GM12878 (cell line): Measurements from ENCODE around the gene HEBP1. TPM values are rescaled to one million over a fixed set of nuclear protein-coding genes. Genes with fewer than 3 reads are reported as not detected.

Source experiments
- ATAC-seq: fragments of 200-7000 bp; cut with Tn5 transposase; 3 replicates; pipeline ENCODE4 v1.9.1; 2020; ENCODE audit warnings: mild to moderate bottlenecking, moderate library complexity
- BruUV-seq: library from RNA; stranded (reverse); fragments of 400-500 nt; replicated peaks from 2 replicates; lab custom pipeline; 2021; lab: Mats Ljungman, UMichigan
- CTCF ChIA-PET: fragments of 300-600 bp; sonication (Branson Sonifier 250); formaldehyde crosslinking; extraction: SDS; loops from one replicate; lab custom pipeline; 2021; ENCODE audit warnings: inconsistent platforms; lab: Yijun Ruan, JAX
- POLR2A ChIA-PET: fragments of 350-600 bp; formaldehyde crosslinking; extraction: SDS; loops from one replicate; lab custom pipeline; 2021; ENCODE audit warnings: inconsistent platforms; lab: Charles Lee
- RAD21 ChIA-PET: fragments of 300-600 bp; sonication (Branson Sonifier 250); formaldehyde crosslinking; loops from one replicate; lab custom pipeline; 2023; ENCODE audit warnings: antibody characterized with exemption; ENCODE audit not compliant: unreplicated experiment; lab: Charles Lee
- SMC1A ChIA-PET: fragments of 300-600 bp; sonication (Branson Sonifier 250); formaldehyde crosslinking; loops from one replicate; lab custom pipeline; 2023; ENCODE audit not compliant: unreplicated experiment, uncharacterized antibody; lab: Charles Lee
- DNase-seq: peaks from one replicate; pipeline ENCODE4 v3.0.0-alpha.2; 2011; ENCODE audit warnings: low read depth, low spot score
- FAIRE-seq: peaks from 3 replicates; lab custom pipeline; 2011; peaks lifted over from hg19 to GRCh38; lab: Jason Lieb, UNC
- H2AFZ ChIP-seq: 2 replicates; pipeline ENCODE4 v1.6.0; 2011; ENCODE audit warnings: low read depth, low read length, control low read depth; ENCODE audit not compliant: control insufficient read depth
- H3K27ac ChIP-seq: 2 replicates; pipeline ENCODE4 v1.5.1; 2011; ENCODE audit warnings: control low read depth; ENCODE audit not compliant: control insufficient read depth, insufficient read depth
- H3K27me3 ChIP-seq, 2 experiments: replicated peaks in 1 of 2; 2 replicates each; pipeline versions ENCODE4 v1.6.0 to v1.6.1; 2011; ENCODE audit warnings: low read length in 1 of 2; ENCODE audit not compliant: control insufficient read depth in 2 of 2, insufficient read depth in 2 of 2
- H3K36me3 ChIP-seq, 2 experiments: 2 replicates each; pipeline ENCODE4 v1.5.1; 2011; ENCODE audit warnings: low read length in 1 of 2; ENCODE audit not compliant: control insufficient read depth in 2 of 2, insufficient read depth in 2 of 2
- H3K4me1 ChIP-seq: 2 replicates; pipeline ENCODE4 v1.6.1; 2011; ENCODE audit warnings: mild to moderate bottlenecking, low read length, moderate library complexity, mixed read lengths; ENCODE audit not compliant: control insufficient read depth, insufficient read depth
- H3K4me2 ChIP-seq: 2 replicates; pipeline ENCODE4 v1.6.0; 2011; ENCODE audit warnings: control low read depth; ENCODE audit not compliant: control insufficient read depth, insufficient read depth
- H3K4me3 ChIP-seq: fragments of 200-600 bp; sonication (generic); 2 replicates; pipeline ENCODE4 v1.5.1; 2016
- H3K79me2 ChIP-seq: 2 replicates; pipeline ENCODE4 v1.6.0; 2011; ENCODE audit warnings: low read length; ENCODE audit not compliant: control insufficient read depth, insufficient read depth
- H3K9ac ChIP-seq: 2 replicates; pipeline ENCODE4 v1.8.0; 2011; ENCODE audit warnings: low read length, control low read depth, mixed read lengths; ENCODE audit not compliant: control insufficient read depth, insufficient read depth
- H3K9me3 ChIP-seq: replicated peaks from 3 replicates; pipeline ENCODE4 v1.5.1; 2011; ENCODE audit warnings: mild to moderate bottlenecking, low read length; ENCODE audit not compliant: control insufficient read depth, insufficient read depth
- H4K20me1 ChIP-seq: 2 replicates; pipeline ENCODE4 v1.6.0; 2011; ENCODE audit not compliant: control insufficient read depth, insufficient read depth
- BCL11A ChIP-seq: IDR thresholded peaks from 2 replicates; pipeline ENCODE4 v1.6.1; 2011; ENCODE audit warnings: low read depth, low read length
- EZH2 ChIP-seq: IDR thresholded peaks from 2 replicates; pipeline ENCODE4 v1.6.1; 2012; ENCODE audit warnings: low read depth, mild to moderate bottlenecking, control low read depth, inconsistent platforms, low read length, borderline replicate concordance; ENCODE audit not compliant: control insufficient read depth
- HDGF ChIP-seq: fragments of 450-650 bp; IDR thresholded peaks from 2 replicates; pipeline ENCODE4 v1.6.1; 2016; ENCODE audit warnings: antibody characterized with exemption
- NBN ChIP-seq: fragments of 450-650 bp; IDR thresholded peaks from 2 replicates; pipeline ENCODE4 v1.6.1; 2016
- NFYA ChIP-seq: IDR thresholded peaks from 2 replicates; pipeline ENCODE4 v1.6.1; 2011; ENCODE audit warnings: low read depth, mild to moderate bottlenecking, low read length, improper control_type of control experiment, borderline replicate concordance
- PML ChIP-seq: IDR thresholded peaks from 2 replicates; pipeline ENCODE4 v1.6.1; 2012; ENCODE audit warnings: low read length, inconsistent platforms
- POLR2AphosphoS2 ChIP-seq: IDR thresholded peaks from 2 replicates; pipeline ENCODE4 v1.6.1; 2011; ENCODE audit warnings: low read depth, mild to moderate bottlenecking, low read length, improper control_type of control experiment, moderate library complexity
- POLR2AphosphoS5 ChIP-seq: IDR thresholded peaks from 2 replicates; pipeline ENCODE4 v1.6.1; 2011; ENCODE audit warnings: mild to moderate bottlenecking, low read length, inconsistent platforms
- SUZ12 ChIP-seq: fragments of 200-600 bp; sonication (generic); IDR thresholded peaks from one replicate; pipeline ENCODE4 v1.6.1; 2018; ENCODE audit warnings: antibody characterized with exemption, mild to moderate bottlenecking; ENCODE audit not compliant: unreplicated experiment
- YY1 ChIP-seq: IDR thresholded peaks from 2 replicates; pipeline ENCODE4 v1.6.1; 2011; ENCODE audit warnings: low read depth, mild to moderate bottlenecking, low read length
- WGBS: methylation state at CpG from one replicate; pipeline ENCODE4 v1.1.6; 2016; ENCODE audit warnings: low lambda C conversion rate; ENCODE audit not compliant: insufficient replicate concordance, insufficient coverage; ENCODE audit errors: missing lambda C conversion rate; 5-methylcytosine and 5-hydroxymethylcytosine counted together
- in situ Hi-C: fragments of 300-500 bp; cut with MboI; formaldehyde crosslinking; loops from 9 replicates; pipeline ENCODE4 v1.14.3; 2018; ENCODE audit warnings: mixed read lengths
- intact Hi-C: fragments of 100-400 bp; cut with micrococcal nuclease; formaldehyde crosslinking; loops from one replicate; pipeline ENCODE4 v1.14.2; 2022; ENCODE audit not compliant: unreplicated experiment
- polyA plus RNA-seq, 11 experiments: library from polyadenylated mRNA; depleted of rRNA in 4 of 11; unstranded in 6 of 11; stranded (reverse) in 5 of 11; fragments of >200 nt; fragmentation: Nextera tagmentation in 4 of 11; fragmentation: Illumina TruSeq in 1 of 11; extraction: Ambion mirVana in 4 of 11; extraction: Trizol in 1 of 11; gene quantifications; 1 replicate in 1 of 11; 2 replicates in 10 of 11; pipeline versions ENCODE4 v1.2.1 to v1.2.3, GENCODE V29; 2011 to 2016; ENCODE audit warnings: inconsistent platforms in 2 of 11, missing spikeins in 2 of 11, low read depth in 1 of 11
- total RNA-seq, 4 experiments: library from RNA; depleted of rRNA in 3 of 4; stranded (reverse); fragments of >200 nt in 3 of 4; fragmentation: Illumina TruSeq in 1 of 4; extraction: Trizol in 1 of 4; gene quantifications; 2 replicates each; pipeline versions ENCODE4 v1.2.1 to v1.2.3, GENCODE V29; 2013 to 2021
- TF ChIP-seq, protein P1 (sequence below): IDR thresholded peaks from 2 replicates; pipeline ENCODE4 v1.6.1; 2011; ENCODE audit warnings: mild to moderate bottlenecking, low read depth, low read length, moderate library complexity; ENCODE audit not compliant: insufficient replicate concordance

HEBP1 gene
- total and polyA plus RNA-seq, 10 of the 15 experiments (the other 5 are each of a cell fraction or from before 2014, with no cell fraction given) = 0.07 to 0.32 (median 0.18) TPM; not detected in 5

DNA sequence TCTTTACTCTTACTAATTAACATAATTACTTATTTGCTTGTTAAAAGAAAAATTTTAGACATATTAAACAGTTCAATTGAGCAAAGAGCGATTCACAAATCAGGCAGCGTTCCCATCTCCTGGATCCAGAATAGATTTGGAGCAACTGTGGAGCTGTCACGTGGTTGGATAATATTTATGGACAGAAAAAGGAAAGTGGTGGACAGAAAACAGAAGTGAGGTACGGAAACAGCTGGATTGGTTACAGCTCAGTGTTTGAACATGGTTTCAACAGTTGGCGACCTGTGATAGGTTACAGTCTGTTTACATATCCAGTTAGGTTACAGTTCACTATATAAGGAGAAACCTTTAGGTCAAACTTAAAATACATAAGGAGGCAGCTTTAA is 24.5 kb upstream of the HEBP1 start:
- intact Hi-C loops = no loop called here
- ChIA-PET SMC1A (interaction anchor here (0.8 kb wide), 1 partner anchor 193 kb away, joined by 3 read pairs; no protein-coding TSS in a partner anchor), RAD21 (no interaction called here), CTCF (interaction anchor here (0.9 to 1.5 kb wide), 3 partner anchors 19 to 187 kb away, joined by 3 to 5 read pairs (median 4); partner anchors contain the start of gene FAM234B), POLR2A (no interaction called here)
- in situ Hi-C loops = no loop called here
- H3K4me2 ChIP-seq = no peak overlapping the region
- H3K9me3 ChIP-seq = no peaks in the 10 kb centered on the region
- H3K27me3 ChIP-seq = peaks cover 2 to 7% of the 10 kb centered on the region in 2 experiments; a peak in 3 of 4 replicates
- H2AFZ ChIP-seq = no peak overlapping the region
- DNase-seq = no peak
- no peaks in the 10 kb centered on the region for H4K20me1 ChIP-seq
- H3K4me1 ChIP-seq = no peaks in the 10 kb centered on the region
- no TSS peak for BruUV-seq
- 31% methylated on average over 5 of the region's 5 CpGs for WGBS
- H3K4me3 ChIP-seq = no peak overlapping the region
- no peak overlapping the region for H3K27ac ChIP-seq
- ATAC-seq = no peak
- TF ChIP-seq NFYA (no peak), PML (no peak), HDGF (no peak), BCL11A (no peak), SUZ12 (no peak), POLR2AphosphoS5 (no peak), POLR2AphosphoS2 (no peak), EZH2 (no peak), YY1 (no peak), NBN (no peak)
- TF ChIP-seq, protein P1, sequence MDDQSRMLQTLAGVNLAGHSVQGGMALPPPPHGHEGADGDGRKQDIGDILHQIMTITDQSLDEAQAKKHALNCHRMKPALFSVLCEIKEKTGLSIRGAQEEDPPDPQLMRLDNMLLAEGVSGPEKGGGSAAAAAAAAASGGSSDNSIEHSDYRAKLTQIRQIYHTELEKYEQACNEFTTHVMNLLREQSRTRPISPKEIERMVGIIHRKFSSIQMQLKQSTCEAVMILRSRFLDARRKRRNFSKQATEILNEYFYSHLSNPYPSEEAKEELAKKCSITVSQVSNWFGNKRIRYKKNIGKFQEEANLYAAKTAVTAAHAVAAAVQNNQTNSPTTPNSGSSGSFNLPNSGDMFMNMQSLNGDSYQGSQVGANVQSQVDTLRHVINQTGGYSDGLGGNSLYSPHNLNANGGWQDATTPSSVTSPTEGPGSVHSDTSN = no peak
- no peak overlapping the region for H3K9ac ChIP-seq
- no peaks in the 10 kb centered on the region for H3K36me3 ChIP-seq
- H3K79me2 ChIP-seq = no peaks in the 10 kb centered on the region
- no peak for FAIRE-seq
